ENCODE data around the gene CARD19. TPM values are rescaled to one million over a fixed set of nuclear protein-coding genes. Genes with fewer than 3 reads are reported as not detected.

The CARD19 gene
- polyA plus RNA-seq, 1 donor (not counting 4 experiments of a cell fraction or from before 2014, with no cell fraction given) = 36.7 TPM

- Histone ChIP-seq H3K9ac (ENCODE audit: control insufficient read depth, extremely low read depth, insufficient read depth, low read length) (no peak overlapping the region), H3K4me2 (ENCODE audit: control insufficient read depth, extremely low read depth, insufficient read depth, low read depth, low read length) (no peak overlapping the region), H2AFZ (ENCODE audit: control insufficient read depth, low read length) (no peak overlapping the region), H3K27me3 (ENCODE audit: control insufficient read depth, extremely low read depth, insufficient read depth, low read length) (peaks cover 9% of the 10 kb centered on the region), H3K4me1 (ENCODE audit: control insufficient read depth, extremely low read depth, insufficient read depth, low read length) (peaks cover 21% of the 10 kb centered on the region), H3K4me3 (ENCODE audit: control insufficient read depth in 2 of 3, extremely low read depth in 1 of 3, insufficient read depth in 2 of 3, low read depth in 1 of 3, low read length in 3 of 3) (no peak overlapping the region), H3K27ac (ENCODE audit: control insufficient read depth, insufficient read depth, low read length) (no peak overlapping the region), H3K36me3 (ENCODE audit: control insufficient read depth in 2 of 2, extremely low read depth in 1 of 2, insufficient read depth in 2 of 2, low read length in 2 of 2) (no peaks in the 10 kb centered on the region), H3K9me1 (ENCODE audit: control insufficient read depth, extremely low read depth, insufficient read depth, low read length) (no peaks in the 10 kb centered on the region), H3K79me2 (ENCODE audit: control insufficient read depth, insufficient read depth, low read length) (no peaks in the 10 kb centered on the region), H4K20me1 (ENCODE audit: control insufficient read depth, extremely low read depth, insufficient read depth, low read length) (no peaks in the 10 kb centered on the region), H3K9me3 (ENCODE audit: control insufficient read depth, low read depth, low read length) (no peaks in the 10 kb centered on the region)
- dilution Hi-C loops (cut with MboI; ENCODE audit: extremely low pct_ligation_motif_present, low sequenced_read_pairs) = no loop called here
- TF ChIP-seq CTCF (optimal IDR thresholded peaks at IDR 0.05 in 1 of 3, IDR thresholded peaks at IDR 0.05 in 1 of 3, conservative IDR thresholded peaks at IDR 0.05 in 1 of 3; ENCODE audit: extremely low read depth in 1 of 3, insufficient read depth in 2 of 3, low read length in 3 of 3) (no peak), EZH2 (IDR thresholded peaks at IDR 0.05; ENCODE audit: low read length) (no peak)
- DNase-seq (ENCODE audit: low read depth, low spot score) (no peak), FAIRE-seq (no peak)
These were observed 33.9 kb downstream of the CARD19 start for GRCh38 chr9:93129691-93130500.

- Histone ChIP-seq H3K79me2 (ENCODE audit: control insufficient read depth, insufficient read depth, low read length) (no peaks in the 10 kb centered on the region), H3K4me1 (ENCODE audit: control insufficient read depth, extremely low read depth, insufficient read depth, low read length) (peaks cover 22% of the 10 kb centered on the region), H3K4me3 (ENCODE audit: control insufficient read depth in 2 of 3, extremely low read depth in 1 of 3, insufficient read depth in 2 of 3, low read depth in 1 of 3, low read length in 3 of 3) (no peak overlapping the region), H3K9me1 (ENCODE audit: control insufficient read depth, extremely low read depth, insufficient read depth, low read length) (no peaks in the 10 kb centered on the region), H3K27me3 (ENCODE audit: control insufficient read depth, extremely low read depth, insufficient read depth, low read length) (peaks cover 16% of the 10 kb centered on the region), H3K4me2 (ENCODE audit: control insufficient read depth, extremely low read depth, insufficient read depth, low read depth, low read length) (no peak overlapping the region), H3K36me3 (ENCODE audit: control insufficient read depth in 2 of 2, extremely low read depth in 1 of 2, insufficient read depth in 2 of 2, low read length in 2 of 2) (no peaks in the 10 kb centered on the region), H2AFZ (ENCODE audit: control insufficient read depth, low read length) (no peak overlapping the region), H3K9me3 (ENCODE audit: control insufficient read depth, low read depth, low read length) (no peaks in the 10 kb centered on the region), H3K9ac (ENCODE audit: control insufficient read depth, extremely low read depth, insufficient read depth, low read length) (no peak overlapping the region), H3K27ac (ENCODE audit: control insufficient read depth, insufficient read depth, low read length) (no peak overlapping the region), H4K20me1 (ENCODE audit: control insufficient read depth, extremely low read depth, insufficient read depth, low read length) (no peaks in the 10 kb centered on the region)
- DNase-seq (ENCODE audit: low read depth, low spot score) (no peak), FAIRE-seq (no peak)
- dilution Hi-C loops (cut with MboI; ENCODE audit: extremely low pct_ligation_motif_present, low sequenced_read_pairs) = no loop called here
- TF ChIP-seq EZH2 (IDR thresholded peaks at IDR 0.05; ENCODE audit: low read length) (no peak), CTCF (optimal IDR thresholded peaks at IDR 0.05 in 1 of 3, IDR thresholded peaks at IDR 0.05 in 1 of 3, conservative IDR thresholded peaks at IDR 0.05 in 1 of 3; ENCODE audit: extremely low read depth in 1 of 3, insufficient read depth in 2 of 3, low read length in 3 of 3) (no peak)
These were observed 35.0 kb downstream of the CARD19 start for GRCh38 chr9:93130861-93131481.
